PFSK-1 (cell line): Measurements from ENCODE around the gene NTPCR.

ENCODE experiments used
- FOXP2 ChIP-seq: optimal IDR thresholded peaks from 2 replicates; pipeline ENCODE3; 2011; ENCODE audit warnings: borderline replicate concordance, control low read depth, inconsistent platforms; ENCODE audit not compliant: insufficient read depth; ENCODE audit errors: extremely low read length, extremely low read depth
- POLR2AphosphoS5 ChIP-seq: IDR thresholded peaks from 2 replicates; pipeline ENCODE4 v1.6.1; 2012; ENCODE audit warnings: low read depth, mild to moderate bottlenecking, control low read depth, low read length, moderate library complexity
- REST ChIP-seq, 2 experiments: IDR thresholded peaks; 2 replicates each; pipeline versions ENCODE4 v1.6.1 to v1.8.0; 2011 to 2012; ENCODE audit warnings: low read depth in 2 of 2, low read length in 2 of 2, control low read depth in 1 of 2, inconsistent platforms in 1 of 2, mild to moderate bottlenecking in 1 of 2, moderate library complexity in 1 of 2; ENCODE audit not compliant: insufficient read depth in 1 of 2
- SIN3A ChIP-seq: IDR thresholded peaks from 2 replicates; pipeline ENCODE4 v1.6.1; 2012; ENCODE audit warnings: mild to moderate bottlenecking, low read length, moderate library complexity, borderline replicate concordance; ENCODE audit not compliant: insufficient read depth
- TAF1 ChIP-seq: IDR thresholded peaks from 2 replicates; pipeline ENCODE4 v1.6.1; 2012; ENCODE audit warnings: low read length, control low read depth, borderline replicate concordance; ENCODE audit not compliant: insufficient read depth

Gene NTPCR

GRCh38 chr1:232942413-232943294, 7.8 kb upstream of the NTPCR start:
- TF ChIP-seq TAF1 (no peak), POLR2AphosphoS5 (no peak), REST (IDR thresholded peaks at IDR 0.05; ENCODE audit: insufficient read depth in 1 of 2, low read depth in 2 of 2, low read length in 2 of 2) (no peak), SIN3A (no peak), FOXP2 (no peak)

- no peak for TF ChIP-seq POLR2AphosphoS5
- TF ChIP-seq TAF1, result no peak
- TF ChIP-seq REST (IDR thresholded peaks at IDR 0.05; ENCODE audit: insufficient read depth in 1 of 2, low read depth in 2 of 2, low read length in 2 of 2), result no peak
- no peak for TF ChIP-seq SIN3A
- TF ChIP-seq FOXP2, result no peak
These were observed 6.6 kb upstream of the NTPCR start for GRCh38 chr1:232943679-232944252.

- no peak for TF ChIP-seq SIN3A
These were observed 6.1 kb upstream of the NTPCR start for GRCh38 chr1:232944347-232944746.

- TF ChIP-seq SIN3A, result no peak
- TF ChIP-seq POLR2AphosphoS5, result no peak
- no peak for TF ChIP-seq REST (IDR thresholded peaks at IDR 0.05; ENCODE audit: insufficient read depth in 1 of 2, low read depth in 2 of 2, low read length in 2 of 2)
- TF ChIP-seq TAF1, result no peak
- no peak for TF ChIP-seq FOXP2
These were observed 695 bp upstream of the NTPCR start for GRCh38 chr1:232949636-232950196.

- TF ChIP-seq REST (IDR thresholded peaks at IDR 0.05; ENCODE audit: insufficient read depth in 1 of 2, low read depth in 2 of 2, low read length in 2 of 2) (peak; percentile 79 to 89), FOXP2 (no peak)
These were observed 769 bp downstream of the NTPCR start for GRCh38 chr1:232951180-232951579.
